ENCODE data around the gene RNF144B.
"Not testable (repeated sequence)": the region's sequence is repeated elsewhere in the genome, so short reads cannot be mapped to it uniquely, and the experiment has no call there.

RNF144B gene

GRCh38 chr6:18352842-18353241 is 34.3 kb upstream of the RNF144B start:
- H3K27ac ChIP-seq (ENCODE audit: low read depth, low read length): no peak overlapping the region
- no peaks in the 10 kb centered on the region for H3K4me1 ChIP-seq (ENCODE audit: insufficient read depth, low read length)
- H3K4me3 ChIP-seq (ENCODE audit: low read length): no peak overlapping the region
- 89% methylated on average over 2 of the region's 2 CpGs for WGBS
- no peaks in the 10 kb centered on the region for H3K36me3 ChIP-seq (ENCODE audit: insufficient read depth, low read length)
- no peaks in the 10 kb centered on the region for H3K9me3 ChIP-seq (ENCODE audit: insufficient read depth, low read depth, low read length)
- H3K9ac ChIP-seq (ENCODE audit: low read depth, low read length): no peak overlapping the region
- no peaks in the 10 kb centered on the region for H3K27me3 ChIP-seq (ENCODE audit: insufficient read depth, low read length)

DNA sequence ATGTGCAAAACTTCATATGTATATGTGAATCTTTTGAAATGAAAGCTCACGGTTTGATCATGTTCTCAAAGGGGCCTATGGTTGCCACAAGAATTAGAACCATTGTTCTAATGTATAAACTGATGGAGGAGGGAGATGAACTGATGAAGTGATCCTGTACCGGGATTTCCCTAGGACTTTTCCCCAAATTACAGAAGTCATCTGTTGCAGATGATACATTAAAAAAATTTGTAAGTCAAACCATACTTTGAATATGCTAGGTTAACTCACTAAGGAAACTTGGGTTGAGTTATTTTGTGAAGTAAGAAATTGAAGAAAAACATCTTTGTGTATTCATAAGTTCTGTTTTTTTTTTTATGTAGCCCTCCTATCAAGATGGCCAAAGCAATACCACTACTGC is 33.9 kb upstream of the RNF144B start:
- Histone ChIP-seq H3K27ac (ENCODE audit: low read depth, low read length) (no peak overlapping the region), H3K36me3 (ENCODE audit: insufficient read depth, low read length) (no peaks in the 10 kb centered on the region), H3K4me3 (ENCODE audit: low read length) (no peak overlapping the region), H3K4me1 (ENCODE audit: insufficient read depth, low read length) (no peaks in the 10 kb centered on the region), H3K9me3 (ENCODE audit: insufficient read depth, low read depth, low read length) (no peaks in the 10 kb centered on the region), H3K9ac (ENCODE audit: low read depth, low read length) (no peak overlapping the region), H3K27me3 (ENCODE audit: insufficient read depth, low read length) (no peaks in the 10 kb centered on the region)
- WGBS: 84% methylated on average over 2 of the region's 2 CpGs

DNA sequence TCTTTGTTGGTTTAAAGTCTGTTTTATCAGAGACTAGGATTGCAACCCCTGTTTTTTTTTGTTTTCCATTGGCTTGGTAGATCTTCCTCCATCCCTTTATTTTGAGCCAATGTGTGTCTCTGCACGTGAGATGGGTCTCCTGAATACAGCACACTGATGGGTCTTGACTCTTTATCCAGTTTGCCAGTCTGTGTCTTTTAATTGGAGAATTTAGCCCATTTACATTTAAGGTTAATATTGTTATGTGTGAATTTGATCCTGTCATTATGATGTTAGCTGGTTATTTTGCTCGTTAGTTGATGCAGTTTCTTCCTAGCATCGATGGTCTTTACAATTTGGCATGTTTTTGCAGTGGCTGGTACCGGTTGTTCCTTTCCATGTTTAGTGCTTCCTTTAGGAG is 29.6 kb upstream of the RNF144B start:
- H3K27me3 ChIP-seq (ENCODE audit: insufficient read depth, low read length); H3K4me1 ChIP-seq (ENCODE audit: insufficient read depth, low read length): not testable (repeated sequence)
- no CpG with 5 or more reads among the region's 4 CpGs for WGBS

GRCh38 chr6:18359237-18359885 is 27.8 kb upstream of the RNF144B start:
- no peak overlapping the region for H3K4me3 ChIP-seq (ENCODE audit: low read length)
- H3K9me3 ChIP-seq (ENCODE audit: insufficient read depth, low read depth, low read length): no peaks in the 10 kb centered on the region
- 74% methylated on average over 1 of the region's 1 CpG for WGBS
- H3K27ac ChIP-seq (ENCODE audit: low read depth, low read length): no peak overlapping the region
- H3K9ac ChIP-seq (ENCODE audit: low read depth, low read length): no peak overlapping the region
- no peaks in the 10 kb centered on the region for H3K27me3 ChIP-seq (ENCODE audit: insufficient read depth, low read length)
- no peaks in the 10 kb centered on the region for H3K36me3 ChIP-seq (ENCODE audit: insufficient read depth, low read length)
- H3K4me1 ChIP-seq (ENCODE audit: insufficient read depth, low read length): no peaks in the 10 kb centered on the region

More for the DNA sequence above, 29.6 kb upstream of the RNF144B start:
- not testable (repeated sequence) for H3K36me3 ChIP-seq (ENCODE audit: insufficient read depth, low read length); H3K9ac ChIP-seq (ENCODE audit: low read depth, low read length); H3K27ac ChIP-seq (ENCODE audit: low read depth, low read length); H3K4me3 ChIP-seq (ENCODE audit: low read length); H3K9me3 ChIP-seq (ENCODE audit: insufficient read depth, low read depth, low read length)

DNA sequence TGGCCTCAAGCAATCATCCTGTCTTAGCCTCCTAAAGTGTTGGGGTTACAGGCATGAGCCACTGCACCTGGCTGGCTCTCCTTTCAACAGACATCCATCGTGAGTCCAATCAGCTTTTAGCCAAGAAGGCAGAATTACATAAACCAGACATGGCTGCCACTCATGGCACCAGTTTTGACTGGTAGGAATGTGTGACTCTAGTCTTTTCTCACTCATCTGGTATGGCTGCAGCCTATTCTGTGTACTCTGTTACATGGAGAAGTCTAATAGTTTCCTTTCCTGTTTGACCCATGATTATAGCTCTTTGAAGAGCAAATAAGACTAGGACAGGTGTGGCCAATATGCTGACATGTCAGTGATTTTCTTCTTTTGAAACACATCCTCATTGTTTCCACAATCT is 27.0 kb upstream of the RNF144B start:
- H3K27ac ChIP-seq (ENCODE audit: low read depth, low read length): no peak overlapping the region
- H3K9ac ChIP-seq (ENCODE audit: low read depth, low read length): no peak overlapping the region
- no peaks in the 10 kb centered on the region for H3K36me3 ChIP-seq (ENCODE audit: insufficient read depth, low read length)
- H3K4me3 ChIP-seq (ENCODE audit: low read length): no peak overlapping the region
- H3K27me3 ChIP-seq (ENCODE audit: insufficient read depth, low read length): no peaks in the 10 kb centered on the region
- no peaks in the 10 kb centered on the region for H3K9me3 ChIP-seq (ENCODE audit: insufficient read depth, low read depth, low read length)
- no peaks in the 10 kb centered on the region for H3K4me1 ChIP-seq (ENCODE audit: insufficient read depth, low read length)
- 95% methylated on average over 1 of the region's 1 CpG for WGBS

DNA sequence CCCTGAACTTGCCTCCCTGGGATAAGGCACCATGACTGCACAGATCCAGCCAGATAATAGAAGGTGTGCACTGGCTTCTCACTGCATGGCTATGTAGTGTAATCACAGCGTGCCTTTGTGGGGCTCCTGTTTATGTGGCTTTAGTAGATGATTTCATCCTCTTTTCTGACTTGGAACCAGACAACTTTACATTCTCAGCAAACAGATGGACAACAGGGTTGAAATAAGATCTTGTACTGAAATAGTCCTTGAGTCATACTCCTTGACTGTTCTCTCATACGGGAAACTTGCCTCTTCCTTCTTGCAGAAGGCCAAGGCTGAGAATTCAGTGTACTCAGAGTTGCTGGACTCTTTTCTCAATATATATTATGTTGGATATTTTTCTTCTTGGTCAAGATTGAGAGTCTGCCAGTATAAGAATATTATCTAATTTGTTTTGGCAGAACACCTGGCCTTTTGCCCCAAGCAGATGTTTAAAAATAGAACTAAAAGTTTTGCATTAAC is 25.0 kb upstream of the RNF144B start:
- 100% methylated on average over 2 of the region's 2 CpGs for WGBS
- no peaks in the 10 kb centered on the region for H3K36me3 ChIP-seq (ENCODE audit: insufficient read depth, low read length)
- H3K9ac ChIP-seq (ENCODE audit: low read depth, low read length): no peak overlapping the region
- H3K27me3 ChIP-seq (ENCODE audit: insufficient read depth, low read length): no peaks in the 10 kb centered on the region
- no peak overlapping the region for H3K27ac ChIP-seq (ENCODE audit: low read depth, low read length)
- H3K9me3 ChIP-seq (ENCODE audit: insufficient read depth, low read depth, low read length): no peaks in the 10 kb centered on the region
- H3K4me1 ChIP-seq (ENCODE audit: insufficient read depth, low read length): no peaks in the 10 kb centered on the region
- no peak overlapping the region for H3K4me3 ChIP-seq (ENCODE audit: low read length)

- Histone ChIP-seq H3K9ac (ENCODE audit: low read depth, low read length) (no peak overlapping the region), H3K9me3 (ENCODE audit: insufficient read depth, low read depth, low read length) (no peaks in the 10 kb centered on the region), H3K27me3 (ENCODE audit: insufficient read depth, low read length) (no peaks in the 10 kb centered on the region), H3K4me3 (ENCODE audit: low read length) (no peak overlapping the region), H3K27ac (ENCODE audit: low read depth, low read length) (no peak overlapping the region), H3K4me1 (ENCODE audit: insufficient read depth, low read length) (no peaks in the 10 kb centered on the region), H3K36me3 (ENCODE audit: insufficient read depth, low read length) (no peaks in the 10 kb centered on the region)
- WGBS: 72% methylated on average over 5 of the region's 5 CpGs
Observed at GRCh38 chr6:18363746-18364145, 23.4 kb upstream of the RNF144B start.

GRCh38 chr6:18364561-18364960 is 22.6 kb upstream of the RNF144B start:
- H3K4me1 ChIP-seq (ENCODE audit: insufficient read depth, low read length); H3K27ac ChIP-seq (ENCODE audit: low read depth, low read length); H3K27me3 ChIP-seq (ENCODE audit: insufficient read depth, low read length); H3K9ac ChIP-seq (ENCODE audit: low read depth, low read length); H3K36me3 ChIP-seq (ENCODE audit: insufficient read depth, low read length); H3K4me3 ChIP-seq (ENCODE audit: low read length); H3K9me3 ChIP-seq (ENCODE audit: insufficient read depth, low read depth, low read length): not testable (repeated sequence)
- 90% methylated on average over 2 of the region's 2 CpGs for WGBS

- no peaks in the 10 kb centered on the region for H3K27me3 ChIP-seq (ENCODE audit: insufficient read depth, low read length)
- H3K9ac ChIP-seq (ENCODE audit: low read depth, low read length): no peak overlapping the region
- no peaks in the 10 kb centered on the region for H3K9me3 ChIP-seq (ENCODE audit: insufficient read depth, low read depth, low read length)
- no peak overlapping the region for H3K4me3 ChIP-seq (ENCODE audit: low read length)
- 94% methylated on average over 11 of the region's 11 CpGs for WGBS
- no peaks in the 10 kb centered on the region for H3K36me3 ChIP-seq (ENCODE audit: insufficient read depth, low read length)
- H3K4me1 ChIP-seq (ENCODE audit: insufficient read depth, low read length): no peaks in the 10 kb centered on the region
- H3K27ac ChIP-seq (ENCODE audit: low read depth, low read length): no peak overlapping the region
Observed at GRCh38 chr6:18367371-18367770, 19.8 kb upstream of the RNF144B start.

- Histone ChIP-seq H3K9ac (ENCODE audit: low read depth, low read length) (no peak overlapping the region), H3K36me3 (ENCODE audit: insufficient read depth, low read length) (no peaks in the 10 kb centered on the region), H3K27ac (ENCODE audit: low read depth, low read length) (no peak overlapping the region), H3K9me3 (ENCODE audit: insufficient read depth, low read depth, low read length) (no peaks in the 10 kb centered on the region), H3K4me1 (ENCODE audit: insufficient read depth, low read length) (no peaks in the 10 kb centered on the region), H3K4me3 (ENCODE audit: low read length) (no peak overlapping the region), H3K27me3 (ENCODE audit: insufficient read depth, low read length) (no peaks in the 10 kb centered on the region)
- 96% methylated on average over 25 of the region's 25 CpGs for WGBS
Observed at GRCh38 chr6:18368277-18369105, 18.7 kb upstream of the RNF144B start.

- H3K27me3 ChIP-seq (ENCODE audit: insufficient read depth, low read length): no peaks in the 10 kb centered on the region
- 96% methylated on average over 5 of the region's 5 CpGs for WGBS
- no peak overlapping the region for H3K9ac ChIP-seq (ENCODE audit: low read depth, low read length)
- no peak overlapping the region for H3K4me3 ChIP-seq (ENCODE audit: low read length)
- no peaks in the 10 kb centered on the region for H3K36me3 ChIP-seq (ENCODE audit: insufficient read depth, low read length)
- no peak overlapping the region for H3K27ac ChIP-seq (ENCODE audit: low read depth, low read length)
- H3K9me3 ChIP-seq (ENCODE audit: insufficient read depth, low read depth, low read length): no peaks in the 10 kb centered on the region
- no peaks in the 10 kb centered on the region for H3K4me1 ChIP-seq (ENCODE audit: insufficient read depth, low read length)
Observed at GRCh38 chr6:18371010-18371409, 16.1 kb upstream of the RNF144B start.

All from HUES64 (cell line).